OCI-LY7 (cell line): Measurements from ENCODE around the gene DCAF11. TPM values are rescaled to one million over a fixed set of nuclear protein-coding genes. Genes with fewer than 3 reads are reported as not detected.

ENCODE experiments used
- BruUV-seq: library from RNA; stranded (reverse); fragments of 400-500 nt; replicated peaks from 2 replicates; lab custom pipeline; 2021; lab: Mats Ljungman, UMichigan
- CTCF ChIA-PET: fragments of 300-600 bp; sonication (Branson Sonifier 250); formaldehyde crosslinking; loops from one replicate; lab custom pipeline; 2022; ENCODE audit warnings: antibody characterized with exemption; ENCODE audit not compliant: unreplicated experiment; lab: Charles Lee
- POLR2A ChIA-PET: fragments of 300-600 bp; sonication (Branson Sonifier 250); formaldehyde crosslinking; loops from one replicate; lab custom pipeline; 2022; ENCODE audit warnings: antibody characterized with exemption; lab: Charles Lee
- DNase-seq: peaks from one replicate; pipeline ENCODE4 v3.0.0-alpha.2; 2015; ENCODE audit warnings: low spot score
- H2AFZ ChIP-seq: fragments of 200-600 bp; sonication (generic), shearing (Covaris generic); 2 replicates; pipeline ENCODE4 v1.6.1; 2014; ENCODE audit warnings: mild to moderate bottlenecking, antibody characterized with exemption, low read length, moderate library complexity
- H3K27ac ChIP-seq: fragments of 200-600 bp; sonication (generic); 2 replicates; pipeline ENCODE4 v1.5.1; 2014; ENCODE audit warnings: mixed run types, low read depth, mild to moderate bottlenecking, moderate library complexity, low read length, inconsistent platforms; ENCODE audit not compliant: poor library complexity, severe bottlenecking
- H3K36me3 ChIP-seq: fragments of 200-600 bp; sonication (generic); 2 replicates; pipeline ENCODE4 v1.6.1; 2014; ENCODE audit warnings: mild to moderate bottlenecking, antibody characterized with exemption, low read length, moderate library complexity, mixed read lengths; ENCODE audit not compliant: insufficient read depth
- H3K4me1 ChIP-seq: fragments of 200-600 bp; sonication (generic); 2 replicates; pipeline ENCODE4 v1.5.1; 2014; ENCODE audit warnings: mild to moderate bottlenecking, low read length; ENCODE audit not compliant: insufficient read depth, poor library complexity, severe bottlenecking
- H3K4me2 ChIP-seq: fragments of 200-600 bp; sonication (generic); 2 replicates; pipeline ENCODE4 v1.6.1; 2014; ENCODE audit warnings: mild to moderate bottlenecking, low read length
- H3K4me3 ChIP-seq: fragments of 200-600 bp; sonication (generic); 2 replicates; pipeline ENCODE4 v1.5.1; 2014; ENCODE audit warnings: mild to moderate bottlenecking, low read depth, low read length; ENCODE audit not compliant: poor library complexity, severe bottlenecking
- H3K79me2 ChIP-seq: fragments of 200-600 bp; sonication (generic); 2 replicates; pipeline ENCODE4 v1.6.1; 2016; ENCODE audit warnings: low read depth, mild to moderate bottlenecking, low read length, moderate library complexity, mixed read lengths; ENCODE audit not compliant: insufficient read depth
- H3K9me2 ChIP-seq: fragments of 200-600 bp; sonication (generic); 2 replicates; pipeline ENCODE4 v1.6.1; 2016; ENCODE audit warnings: mild to moderate bottlenecking, low read length, mixed read lengths; ENCODE audit not compliant: insufficient read depth
- H3K9me3 ChIP-seq: fragments of 200-600 bp; sonication (generic); 2 replicates; pipeline ENCODE4 v1.6.1; 2014; ENCODE audit warnings: mild to moderate bottlenecking, mixed run types, low read length, mixed read lengths
- H4K20me1 ChIP-seq: fragments of 200-600 bp; sonication (generic); 2 replicates; pipeline ENCODE4 v1.6.1; 2014; ENCODE audit warnings: mild to moderate bottlenecking, antibody characterized with exemption, low read length, moderate library complexity, mixed read lengths; ENCODE audit not compliant: insufficient read depth
- EZH2phosphoT487 ChIP-seq: fragments of 200-600 bp; sonication (generic); IDR thresholded peaks from 2 replicates; pipeline ENCODE4 v1.6.1; 2018; ENCODE audit warnings: low read depth, borderline replicate concordance, mild to moderate bottlenecking, mixed run types, antibody characterized with exemption, low read length, moderate library complexity, mixed read lengths
- intact Hi-C: fragments of 100-400 bp; cut with micrococcal nuclease; formaldehyde crosslinking; loops from one replicate; pipeline ENCODE4 v1.10.0; 2022; ENCODE audit not compliant: unreplicated experiment
- total RNA-seq, 2 experiments: library from RNA; depleted of rRNA in 1 of 2; stranded (reverse); fragments of >200 nt in 1 of 2; shearing (Covaris generic) in 1 of 2; gene quantifications; 2 replicates each; pipeline ENCODE4 v1.2.3, GENCODE V29; 2014 to 2022
- TF ChIP-seq, protein P1 (sequence below): fragments of 200-600 bp; sonication (generic); conservative IDR thresholded peaks from 2 replicates; pipeline ENCODE4 v1.5.1; 2014; ENCODE audit warnings: mild to moderate bottlenecking, antibody characterized with exemption, low read length, moderate library complexity, mixed read lengths

Gene DCAF11
- total RNA-seq, 2 experiments from 2014 or later, result 63.6 to 75.5 TPM

- intact Hi-C loops, result no loop called here
These were observed 42.6 kb upstream of the DCAF11 start for GRCh38 chr14:24071836-24072430.

GRCh38 chr14:24072436-24072835, 42.1 kb upstream of the DCAF11 start:
- no TSS peak for BruUV-seq
- no peak for TF ChIP-seq EZH2phosphoT487
- TF ChIP-seq, protein P1, sequence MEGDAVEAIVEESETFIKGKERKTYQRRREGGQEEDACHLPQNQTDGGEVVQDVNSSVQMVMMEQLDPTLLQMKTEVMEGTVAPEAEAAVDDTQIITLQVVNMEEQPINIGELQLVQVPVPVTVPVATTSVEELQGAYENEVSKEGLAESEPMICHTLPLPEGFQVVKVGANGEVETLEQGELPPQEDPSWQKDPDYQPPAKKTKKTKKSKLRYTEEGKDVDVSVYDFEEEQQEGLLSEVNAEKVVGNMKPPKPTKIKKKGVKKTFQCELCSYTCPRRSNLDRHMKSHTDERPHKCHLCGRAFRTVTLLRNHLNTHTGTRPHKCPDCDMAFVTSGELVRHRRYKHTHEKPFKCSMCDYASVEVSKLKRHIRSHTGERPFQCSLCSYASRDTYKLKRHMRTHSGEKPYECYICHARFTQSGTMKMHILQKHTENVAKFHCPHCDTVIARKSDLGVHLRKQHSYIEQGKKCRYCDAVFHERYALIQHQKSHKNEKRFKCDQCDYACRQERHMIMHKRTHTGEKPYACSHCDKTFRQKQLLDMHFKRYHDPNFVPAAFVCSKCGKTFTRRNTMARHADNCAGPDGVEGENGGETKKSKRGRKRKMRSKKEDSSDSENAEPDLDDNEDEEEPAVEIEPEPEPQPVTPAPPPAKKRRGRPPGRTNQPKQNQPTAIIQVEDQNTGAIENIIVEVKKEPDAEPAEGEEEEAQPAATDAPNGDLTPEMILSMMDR, result no peak
- Histone ChIP-seq H3K27ac (no peak overlapping the region), H3K79me2 (no peaks in the 10 kb centered on the region), H2AFZ (no peak overlapping the region), H3K36me3 (no peaks in the 10 kb centered on the region), H3K9me3 (no peaks in the 10 kb centered on the region), H4K20me1 (no peaks in the 10 kb centered on the region), H3K4me1 (peaks cover 10% of the 10 kb centered on the region), H3K9me2 (no peaks in the 10 kb centered on the region), H3K4me3 (no peak overlapping the region), H3K4me2 (no peak overlapping the region)
- intact Hi-C loops, result no loop called here
- no peak for DNase-seq
- CTCF ChIA-PET, result no interaction called here
- POLR2A ChIA-PET, result no interaction called here

More at GRCh38 chr14:24071836-24072430, 42.6 kb upstream of the DCAF11 start:
- Histone ChIP-seq H3K9me3 (no peaks in the 10 kb centered on the region), H3K4me3 (no peak overlapping the region), H3K4me2 (no peak overlapping the region), H4K20me1 (no peaks in the 10 kb centered on the region), H3K79me2 (no peaks in the 10 kb centered on the region), H3K36me3 (no peaks in the 10 kb centered on the region), H3K4me1 (peaks cover 10% of the 10 kb centered on the region), H3K9me2 (no peaks in the 10 kb centered on the region), H2AFZ (no peak overlapping the region), H3K27ac (no peak overlapping the region)
- TF ChIP-seq, protein P1, result no peak
- TF ChIP-seq EZH2phosphoT487, result no peak
- DNase-seq, result no peak
- ChIA-PET CTCF (no interaction called here), POLR2A (no interaction called here)
- no TSS peak for BruUV-seq
